Activated CD4-positive, alpha-beta T cell treated with anti-CD3 and anti-CD28 coated beads, Interleukin-2, amount 10 ng/mL, durations not matched to agents 7 days and 5 days (primary cell): Measurements from ENCODE around the gene TSC22D1. TPM values are rescaled to one million over a fixed set of nuclear protein-coding genes. Genes with fewer than 3 reads are reported as not detected.

Experiments used
- CTCF ChIA-PET: fragments of 350-600 bp; sonication (Branson Sonifier 250); formaldehyde crosslinking; loops from one replicate; lab custom pipeline; 2021; ENCODE audit warnings: antibody characterized with exemption; lab: Charles Lee
- POLR2A ChIA-PET: fragments of 350-600 bp; sonication (Branson Sonifier 250); formaldehyde crosslinking; loops from one replicate; lab custom pipeline; 2021; ENCODE audit warnings: antibody characterized with exemption; lab: Charles Lee
- DNase-seq: peaks from one replicate; pipeline ENCODE4 v3.0.0-alpha.2; 2020
- H3K27ac Mint-ChIP-seq: one replicate; pipeline ENCODE4 v1.8.0; 2021; ENCODE audit warnings: mild to moderate bottlenecking, moderate library complexity, mixed read lengths
- H3K27me3 Mint-ChIP-seq: one replicate; pipeline ENCODE4 v1.8.0; 2021; ENCODE audit warnings: mixed read lengths
- H3K36me3 Mint-ChIP-seq: one replicate; pipeline ENCODE4 v1.8.0; 2021; ENCODE audit warnings: low read depth, mixed read lengths
- H3K4me1 Mint-ChIP-seq: one replicate; pipeline ENCODE4 v1.8.0; 2021; ENCODE audit warnings: mixed read lengths
- H3K4me3 Mint-ChIP-seq: one replicate; pipeline ENCODE4 v1.8.0; 2021; ENCODE audit warnings: mild to moderate bottlenecking, moderate library complexity, mixed read lengths
- H3K9me3 Mint-ChIP-seq: one replicate; pipeline ENCODE4 v1.8.0; 2021; ENCODE audit warnings: mixed read lengths
- total RNA-seq, 2 experiments: library from RNA; stranded (reverse); gene quantifications; one replicate each; pipeline ENCODE4 v1.2.3, GENCODE V29; 2021

Gene TSC22D1
- total RNA-seq, 2 experiments from 2014 or later: 13.3 to 13.6 TPM

GRCh38 chr13:44591316-44591715 is 15.2 kb upstream of the TSC22D1 start:
- Mint-ChIP-seq H3K9me3 (peaks cover 2% of the 10 kb centered on the region), H3K27me3 (peaks cover 4% of the 10 kb centered on the region), H3K4me1 (no peaks in the 10 kb centered on the region), H3K27ac (no peak overlapping the region), H3K4me3 (no peak overlapping the region), H3K36me3 (no peaks in the 10 kb centered on the region)
- ChIA-PET POLR2A (no interaction called here), CTCF (interaction anchor here (0.6 kb wide), 1 partner anchor 24 kb away, joined by 3 read pairs; no protein-coding TSS in a partner anchor)
- DNase-seq: no peak

DNA sequence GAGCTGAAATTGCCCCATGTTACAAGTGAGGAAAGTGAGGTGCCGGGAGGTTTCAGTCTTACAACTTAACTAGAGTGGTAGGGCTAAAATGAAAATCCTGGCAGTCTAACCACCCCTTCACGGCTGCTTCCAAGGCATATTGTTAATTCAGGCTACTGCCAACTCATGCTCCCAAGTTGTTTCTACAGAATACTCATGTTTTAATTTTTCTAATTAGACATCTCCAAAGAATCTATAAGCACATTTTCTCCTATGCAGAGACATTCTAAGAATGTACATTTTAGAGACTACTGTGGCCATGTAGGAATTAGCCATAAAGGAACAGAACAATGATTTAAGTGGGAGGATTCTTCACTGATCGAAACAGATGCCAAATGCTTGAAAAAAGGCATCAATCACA is 7.0 kb upstream of the TSC22D1 start:
- no peak for DNase-seq
- no peak overlapping the region for H3K27ac Mint-ChIP-seq
- ChIA-PET POLR2A (no interaction called here), CTCF (no interaction called here)
- peaks cover 23% of the 10 kb centered on the region for H3K27me3 Mint-ChIP-seq
- H3K4me1 Mint-ChIP-seq: peaks cover 7% of the 10 kb centered on the region
- H3K9me3 Mint-ChIP-seq: no peaks in the 10 kb centered on the region
- H3K36me3 Mint-ChIP-seq: no peaks in the 10 kb centered on the region
- H3K4me3 Mint-ChIP-seq: no peak overlapping the region

DNA sequence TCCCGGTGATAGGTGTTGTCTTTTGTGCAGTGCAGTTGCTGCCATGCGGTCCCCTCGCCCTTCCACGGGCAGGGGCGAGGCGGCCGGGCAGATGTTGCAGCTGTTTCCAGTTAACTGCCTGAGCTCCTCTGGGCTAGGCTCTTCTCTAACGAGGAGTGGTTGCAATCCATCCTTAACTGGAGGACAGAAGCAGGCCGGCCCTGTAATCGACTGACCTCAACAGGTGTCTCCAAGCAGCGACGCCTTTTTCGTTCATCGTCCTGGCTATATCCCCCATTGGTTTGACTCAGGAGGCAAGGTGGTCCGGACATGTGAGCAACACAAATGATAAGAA is 1.9 kb upstream of the TSC22D1 start:
- H3K27ac Mint-ChIP-seq: peak overlapping the region; percentile 34
- peaks cover 17% of the 10 kb centered on the region for H3K27me3 Mint-ChIP-seq
- no peaks in the 10 kb centered on the region for H3K9me3 Mint-ChIP-seq
- H3K36me3 Mint-ChIP-seq: peaks cover 12% of the 10 kb centered on the region
- peaks cover 32% of the 10 kb centered on the region for H3K4me1 Mint-ChIP-seq
- H3K4me3 Mint-ChIP-seq: peak overlapping the region; percentile 95
- ChIA-PET CTCF (no interaction called here), POLR2A (no interaction called here)
- DNase-seq: no peak

DNA sequence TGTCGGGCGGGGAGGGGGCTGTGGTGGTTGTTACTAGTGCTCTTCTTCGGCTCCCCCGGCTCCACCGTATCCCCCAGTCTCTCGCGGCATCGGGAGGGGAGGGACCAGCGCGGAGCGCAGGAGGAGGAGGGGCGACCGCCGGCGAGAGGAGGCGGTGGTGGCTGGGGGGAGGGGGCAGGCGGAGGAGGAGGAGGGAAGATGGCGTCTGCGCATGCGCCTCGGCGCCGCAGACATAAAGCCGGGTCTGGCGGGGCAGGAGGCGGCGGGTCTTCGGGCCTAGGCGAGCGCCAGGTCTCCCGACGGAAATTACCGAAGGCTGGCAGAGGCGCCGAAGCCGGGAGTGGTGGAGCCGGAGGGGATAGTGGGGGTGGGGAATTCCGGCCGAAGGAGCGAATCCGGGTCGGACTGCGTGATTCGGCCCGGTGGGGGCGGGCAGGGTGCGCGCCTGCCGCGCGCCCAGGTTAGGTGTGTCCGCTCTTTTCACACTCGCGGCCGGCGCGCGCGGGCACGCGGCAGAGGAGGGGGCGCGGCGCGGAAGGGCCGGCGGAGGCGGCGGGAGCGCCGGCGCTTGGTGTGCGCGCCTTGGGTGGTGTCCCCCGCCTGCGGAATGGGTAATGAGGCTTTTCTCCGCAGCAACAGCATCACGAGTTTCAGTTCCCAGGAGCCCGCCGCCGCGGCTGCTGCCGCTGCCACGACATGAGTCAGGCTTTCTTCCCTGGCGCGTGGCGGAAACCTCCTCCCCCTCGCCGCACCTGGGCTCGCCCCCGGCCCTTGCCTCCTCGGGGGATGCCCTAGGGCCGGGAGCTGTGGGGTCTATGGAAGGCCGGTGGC is 1.3 kb upstream of the TSC22D1 start:
- ChIA-PET POLR2A (no interaction called here), CTCF (no interaction called here)
- Mint-ChIP-seq H3K36me3 (peaks cover 13% of the 10 kb centered on the region), H3K4me3 (peak overlapping the region; percentile 95), H3K27me3 (peaks cover 17% of the 10 kb centered on the region), H3K9me3 (no peaks in the 10 kb centered on the region), H3K4me1 (peaks cover 35% of the 10 kb centered on the region), H3K27ac (peak overlapping the region; percentile 95)
- DNase-seq: peak; percentile 93

- peaks cover 40% of the 10 kb centered on the region for H3K4me1 Mint-ChIP-seq
- peak; percentile 36 for DNase-seq
- H3K27me3 Mint-ChIP-seq: peaks cover 17% of the 10 kb centered on the region
- ChIA-PET POLR2A (no interaction called here), CTCF (no interaction called here)
- H3K27ac Mint-ChIP-seq: peak overlapping the region; percentile 95
- peaks cover 16% of the 10 kb centered on the region for H3K36me3 Mint-ChIP-seq
- peak overlapping the region; percentile 95 for H3K4me3 Mint-ChIP-seq
- H3K9me3 Mint-ChIP-seq: no peaks in the 10 kb centered on the region
Observed at GRCh38 chr13:44576351-44577235, 463 bp upstream of the TSC22D1 start.

DNA sequence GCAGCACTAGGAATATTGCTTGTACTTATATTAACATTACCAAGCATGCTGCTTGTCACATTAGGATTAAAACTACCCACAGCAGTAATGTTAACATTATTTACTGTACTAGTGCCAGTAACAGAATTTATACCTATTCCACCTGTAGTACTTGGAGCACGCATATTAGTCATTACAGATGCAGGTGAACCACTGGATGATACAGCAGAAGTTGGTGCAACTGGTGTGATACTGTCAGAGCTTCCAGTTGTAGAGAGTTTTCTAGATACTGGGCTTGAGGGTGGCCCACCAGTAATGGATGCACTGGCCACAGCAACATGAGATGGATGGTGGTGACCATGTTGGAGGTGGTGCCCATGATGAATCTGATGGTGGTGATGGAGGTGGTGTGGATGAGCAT is 1.1 kb downstream of the TSC22D1 start:
- Mint-ChIP-seq H3K9me3 (no peaks in the 10 kb centered on the region), H3K27ac (no peak overlapping the region)
- POLR2A ChIA-PET: no interaction called here

DNA sequence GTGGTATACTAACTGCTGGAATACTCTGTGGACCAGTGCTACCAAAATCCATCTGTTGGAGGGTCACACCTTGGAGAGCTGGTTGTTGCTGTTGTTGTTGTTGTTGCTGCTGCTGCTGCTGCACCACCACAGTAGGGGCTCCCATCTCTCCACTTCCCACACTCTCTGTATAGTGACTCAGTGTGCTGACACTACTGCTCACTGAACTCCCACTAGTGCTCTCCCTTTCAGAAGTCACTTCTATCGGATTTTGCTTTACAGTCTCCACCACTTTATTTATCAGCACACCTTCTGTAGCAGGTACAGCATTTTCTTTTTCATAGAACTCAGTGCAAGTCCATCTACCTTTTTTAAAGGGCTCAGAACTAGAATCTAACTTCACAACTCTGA is 1.7 kb downstream of the TSC22D1 start:
- H3K36me3 Mint-ChIP-seq: peaks cover 16% of the 10 kb centered on the region
- no peaks in the 10 kb centered on the region for H3K9me3 Mint-ChIP-seq
- POLR2A ChIA-PET: no interaction called here
- H3K27ac Mint-ChIP-seq: no peak overlapping the region
- no peak overlapping the region for H3K4me3 Mint-ChIP-seq
- H3K27me3 Mint-ChIP-seq: peaks cover 12% of the 10 kb centered on the region
- H3K4me1 Mint-ChIP-seq: peaks cover 44% of the 10 kb centered on the region
- CTCF ChIA-PET: interaction anchor here (0.5 kb wide), 1 partner anchor 77 kb away, joined by 3 read pairs; no protein-coding TSS in a partner anchor
- DNase-seq: no peak

More for the DNA sequence above, 1.1 kb downstream of the TSC22D1 start:
- H3K36me3 Mint-ChIP-seq: peaks cover 16% of the 10 kb centered on the region
- H3K27me3 Mint-ChIP-seq: peaks cover 15% of the 10 kb centered on the region
- H3K4me1 Mint-ChIP-seq: peaks cover 40% of the 10 kb centered on the region
- CTCF ChIA-PET: interaction anchor here (0.5 kb wide), 1 partner anchor 76 kb away, joined by 3 read pairs; no protein-coding TSS in a partner anchor
- no peak for DNase-seq
- H3K4me3 Mint-ChIP-seq: peak overlapping the region; percentile 91

DNA sequence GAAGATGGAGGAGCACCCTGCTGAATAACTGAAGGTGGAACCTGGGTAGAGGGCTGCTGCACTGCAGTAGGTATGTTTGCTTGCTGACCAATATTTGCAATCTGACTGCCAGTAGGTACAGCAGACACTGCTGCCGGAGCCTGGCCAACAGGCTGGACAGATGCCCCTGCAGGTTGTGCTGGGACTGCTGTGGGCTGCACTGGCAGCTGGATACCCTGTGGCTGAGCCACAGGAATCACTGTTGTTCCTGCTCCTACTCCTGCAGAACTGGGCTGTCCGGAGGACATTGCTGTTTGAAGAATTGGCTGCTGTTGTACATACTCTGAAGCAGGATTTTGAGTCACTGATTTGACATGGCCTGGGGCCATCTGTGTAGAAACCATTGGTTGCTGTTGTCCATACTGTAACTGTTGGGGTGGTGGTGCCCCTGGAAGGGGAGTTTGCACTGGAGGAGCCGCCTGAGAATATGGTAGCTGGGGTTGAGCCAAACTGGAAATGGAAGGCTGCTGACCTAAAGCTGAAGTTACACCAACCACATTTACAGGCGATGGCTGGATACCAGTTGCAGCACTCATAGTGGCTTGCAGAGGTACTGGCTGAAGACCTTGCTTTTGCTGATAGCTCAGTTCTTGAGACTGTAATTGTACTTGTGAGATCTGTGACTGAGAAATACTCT is 2.2 kb downstream of the TSC22D1 start:
- ChIA-PET POLR2A (no interaction called here), CTCF (interaction anchor here (1.6 kb wide), 1 partner anchor 90 kb away, joined by 4 read pairs; no protein-coding TSS in a partner anchor)
- Mint-ChIP-seq H3K4me3 (peak overlapping the region; percentile 3), H3K36me3 (peaks cover 16% of the 10 kb centered on the region), H3K27me3 (peaks cover 8% of the 10 kb centered on the region), H3K9me3 (no peaks in the 10 kb centered on the region), H3K27ac (no peak overlapping the region), H3K4me1 (peaks cover 44% of the 10 kb centered on the region)
- DNase-seq: no peak

GRCh38 chr13:44573071-44573470 is 3.1 kb downstream of the TSC22D1 start:
- Mint-ChIP-seq H3K4me3 (no peak overlapping the region), H3K27me3 (peaks cover under 1% of the 10 kb centered on the region), H3K9me3 (no peaks in the 10 kb centered on the region), H3K36me3 (peaks cover 17% of the 10 kb centered on the region), H3K27ac (no peak overlapping the region), H3K4me1 (peaks cover 36% of the 10 kb centered on the region)
- DNase-seq: no peak
- POLR2A ChIA-PET: no interaction called here
- CTCF ChIA-PET: interaction anchor here (0.6 to 1.6 kb wide), 2 partner anchors 22 to 89 kb away, joined by 3 to 4 read pairs; no protein-coding TSS in a partner anchor

DNA sequence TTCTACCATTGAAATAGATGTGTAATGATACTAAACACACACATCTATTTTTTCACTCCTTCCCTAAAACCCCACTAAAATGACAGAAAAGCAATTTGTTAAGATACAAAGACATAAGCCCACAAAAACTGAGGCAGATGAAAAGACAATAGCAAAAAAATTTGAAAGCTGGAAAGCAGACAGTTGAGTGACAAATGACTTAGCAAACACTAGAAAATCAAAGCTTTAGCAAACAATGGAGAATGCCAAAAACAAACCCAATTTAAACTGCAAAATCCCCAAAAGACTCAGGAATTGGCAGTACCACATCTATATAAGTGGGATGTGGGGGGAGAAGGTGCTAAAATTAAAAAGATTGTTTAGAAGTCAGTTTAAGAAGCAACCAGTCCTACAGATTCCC is 9.5 kb downstream of the TSC22D1 start:
- POLR2A ChIA-PET: no interaction called here
- no peaks in the 10 kb centered on the region for H3K9me3 Mint-ChIP-seq
- no peak for DNase-seq
- H3K27me3 Mint-ChIP-seq: no peaks in the 10 kb centered on the region
- CTCF ChIA-PET: interaction anchor here (1.3 kb wide), 1 partner anchor 11 kb away, joined by 4 read pairs; no protein-coding TSS in a partner anchor
- H3K4me1 Mint-ChIP-seq: peaks cover 3% of the 10 kb centered on the region
- no peak overlapping the region for H3K4me3 Mint-ChIP-seq
- H3K36me3 Mint-ChIP-seq: peaks cover 3% of the 10 kb centered on the region
- H3K27ac Mint-ChIP-seq: no peak overlapping the region

- POLR2A ChIA-PET: no interaction called here
- Mint-ChIP-seq H3K36me3 (peaks cover 3% of the 10 kb centered on the region), H3K4me3 (no peak overlapping the region), H3K4me1 (peaks cover 3% of the 10 kb centered on the region), H3K27ac (no peak overlapping the region), H3K9me3 (no peaks in the 10 kb centered on the region), H3K27me3 (no peaks in the 10 kb centered on the region)
- DNase-seq: no peak
- CTCF ChIA-PET: interaction anchor here (0.6 to 1.3 kb wide), 2 partner anchors 10 to 369 kb away, joined by 3 to 4 read pairs; no protein-coding TSS in a partner anchor
Observed at GRCh38 chr13:44565881-44566280, 10.2 kb downstream of the TSC22D1 start.

- H3K27ac Mint-ChIP-seq: no peak overlapping the region
- H3K36me3 Mint-ChIP-seq: peaks cover 3% of the 10 kb centered on the region
- CTCF ChIA-PET: interaction anchor here (0.6 kb wide), 1 partner anchor 370 kb away, joined by 3 read pairs; no protein-coding TSS in a partner anchor
- no peak overlapping the region for H3K4me3 Mint-ChIP-seq
- H3K9me3 Mint-ChIP-seq: no peaks in the 10 kb centered on the region
- no peaks in the 10 kb centered on the region for H3K27me3 Mint-ChIP-seq
- peaks cover 3% of the 10 kb centered on the region for H3K4me1 Mint-ChIP-seq
- POLR2A ChIA-PET: no interaction called here
- DNase-seq: no peak
Observed at GRCh38 chr13:44564936-44565335, 11.2 kb downstream of the TSC22D1 start.
